DOHH2 (cell line): ENCODE data around the gene OLFML2A.

Experiments
- EZH2phosphoT487 ChIP-seq: fragments of 200-600 bp; sonication (generic); IDR thresholded peaks from 2 replicates; pipeline ENCODE4 v1.6.1; 2017; ENCODE audit warnings: borderline replicate concordance, mild to moderate bottlenecking, antibody characterized with exemption, low read length, moderate library complexity, mixed read lengths
- TF ChIP-seq, protein P1 (sequence below): fragments of 200-600 bp; sonication (generic); IDR thresholded peaks from one replicate; pipeline ENCODE4 v1.5.1; 2014; ENCODE audit warnings: antibody characterized with exemption, mild to moderate bottlenecking, low read depth, low read length; ENCODE audit not compliant: poor library complexity, severe bottlenecking

DNA sequence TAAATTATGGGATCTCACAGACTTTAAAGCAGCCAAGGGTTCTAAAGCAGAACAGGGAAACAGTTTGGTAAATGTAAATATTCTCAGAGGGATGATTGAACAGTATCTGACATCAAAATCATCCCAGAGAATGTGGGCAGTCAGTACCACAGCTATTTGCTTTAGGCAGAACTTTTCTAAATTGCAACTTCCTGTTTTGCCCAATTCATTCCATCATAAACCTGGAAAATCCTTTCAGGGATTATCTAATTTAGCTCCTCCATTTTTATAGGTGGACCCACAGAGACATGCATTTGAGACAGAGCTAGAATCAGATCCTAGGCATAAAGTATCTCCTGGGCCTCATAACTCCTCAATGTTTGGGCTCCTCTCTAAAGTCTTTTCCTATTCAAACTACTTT lies 18.2 kb upstream of the OLFML2A start:
- TF ChIP-seq, protein P1, sequence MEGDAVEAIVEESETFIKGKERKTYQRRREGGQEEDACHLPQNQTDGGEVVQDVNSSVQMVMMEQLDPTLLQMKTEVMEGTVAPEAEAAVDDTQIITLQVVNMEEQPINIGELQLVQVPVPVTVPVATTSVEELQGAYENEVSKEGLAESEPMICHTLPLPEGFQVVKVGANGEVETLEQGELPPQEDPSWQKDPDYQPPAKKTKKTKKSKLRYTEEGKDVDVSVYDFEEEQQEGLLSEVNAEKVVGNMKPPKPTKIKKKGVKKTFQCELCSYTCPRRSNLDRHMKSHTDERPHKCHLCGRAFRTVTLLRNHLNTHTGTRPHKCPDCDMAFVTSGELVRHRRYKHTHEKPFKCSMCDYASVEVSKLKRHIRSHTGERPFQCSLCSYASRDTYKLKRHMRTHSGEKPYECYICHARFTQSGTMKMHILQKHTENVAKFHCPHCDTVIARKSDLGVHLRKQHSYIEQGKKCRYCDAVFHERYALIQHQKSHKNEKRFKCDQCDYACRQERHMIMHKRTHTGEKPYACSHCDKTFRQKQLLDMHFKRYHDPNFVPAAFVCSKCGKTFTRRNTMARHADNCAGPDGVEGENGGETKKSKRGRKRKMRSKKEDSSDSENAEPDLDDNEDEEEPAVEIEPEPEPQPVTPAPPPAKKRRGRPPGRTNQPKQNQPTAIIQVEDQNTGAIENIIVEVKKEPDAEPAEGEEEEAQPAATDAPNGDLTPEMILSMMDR = no peak
- TF ChIP-seq EZH2phosphoT487 = no peak
